ENCODE measurements around the gene COG5.
A peak's percentile ranks its signal among the peaks of the same experiment; 100 is the strongest.

The COG5 gene

GRCh38 chr7:107212725-107213124 is 351.0 kb downstream of the COG5 start:
- peaks cover 13% of the 10 kb centered on the region; the same call in 1 of the 2 replicates for H3K36me3 ChIP-seq (ENCODE audit: insufficient read depth, low read length)
- no peak overlapping the region for H3K4me2 ChIP-seq (ENCODE audit: low read length)
- no peak for TF ChIP-seq EZH2 (IDR thresholded peaks at IDR 0.05; ENCODE audit: borderline replicate concordance, low read length)
- TF ChIP-seq CTCF (IDR thresholded peaks at IDR 0.05; ENCODE audit: low read length): no peak
- peaks cover 6% of the 10 kb centered on the region for H3K9me3 ChIP-seq (ENCODE audit: low read length)
- no peak overlapping the region for H3K9ac ChIP-seq (ENCODE audit: low read length)
- H3K9me2 ChIP-seq (ENCODE audit: low read depth, low read length): no peaks in the 10 kb centered on the region
- no peak overlapping the region for H2AFZ ChIP-seq (ENCODE audit: low read length)
- H3K4me1 ChIP-seq (ENCODE audit: insufficient read depth, low read length, severe bottlenecking): peaks cover 4% of the 10 kb centered on the region
- H3F3A ChIP-seq (ENCODE audit: insufficient read depth, low read length): no peaks in the 10 kb centered on the region
- H4K20me1 ChIP-seq (ENCODE audit: insufficient read depth, low read length): no peaks in the 10 kb centered on the region
- H3K4me3 ChIP-seq (ENCODE audit: low read depth, low read length, poor library complexity, severe bottlenecking): no peak overlapping the region
- H3K79me2 ChIP-seq (ENCODE audit: insufficient read depth, low read length): no peaks in the 10 kb centered on the region
- no peaks in the 10 kb centered on the region for H3K27me3 ChIP-seq (ENCODE audit: insufficient read depth, low read length)
- H3K27ac ChIP-seq (ENCODE audit: low read depth, low read length, poor library complexity, severe bottlenecking): no peak overlapping the region

GRCh38 chr7:107210400-107210799 is 353.3 kb downstream of the COG5 start:
- H3K4me2 ChIP-seq (ENCODE audit: low read length): no peak overlapping the region
- TF ChIP-seq CTCF (IDR thresholded peaks at IDR 0.05; ENCODE audit: low read length): 0 out of 2 replicates have a peak, but pooled peaks have one; percentile 3
- TF ChIP-seq EZH2 (IDR thresholded peaks at IDR 0.05; ENCODE audit: borderline replicate concordance, low read length): no peak
- H3K9me3 ChIP-seq (ENCODE audit: low read length): peaks cover 6% of the 10 kb centered on the region
- no peak overlapping the region for H2AFZ ChIP-seq (ENCODE audit: low read length)
- H3K4me3 ChIP-seq (ENCODE audit: low read depth, low read length, poor library complexity, severe bottlenecking): no peak overlapping the region
- H3K9me2 ChIP-seq (ENCODE audit: low read depth, low read length): no peaks in the 10 kb centered on the region
- H3K79me2 ChIP-seq (ENCODE audit: insufficient read depth, low read length): no peaks in the 10 kb centered on the region
- no peaks in the 10 kb centered on the region for H4K20me1 ChIP-seq (ENCODE audit: insufficient read depth, low read length)
- no peak overlapping the region for H3K9ac ChIP-seq (ENCODE audit: low read length)
- H3K4me1 ChIP-seq (ENCODE audit: insufficient read depth, low read length, severe bottlenecking): peaks cover 4% of the 10 kb centered on the region
- peaks cover 28% of the 10 kb centered on the region; the same call in 1 of the 2 replicates for H3K36me3 ChIP-seq (ENCODE audit: insufficient read depth, low read length)
- H3K27ac ChIP-seq (ENCODE audit: low read depth, low read length, poor library complexity, severe bottlenecking): no peak overlapping the region
- no peaks in the 10 kb centered on the region for H3F3A ChIP-seq (ENCODE audit: insufficient read depth, low read length)
- H3K27me3 ChIP-seq (ENCODE audit: insufficient read depth, low read length): no peaks in the 10 kb centered on the region

GRCh38 chr7:107209565-107209964 is 354.2 kb downstream of the COG5 start:
- H3F3A ChIP-seq (ENCODE audit: insufficient read depth, low read length): no peaks in the 10 kb centered on the region
- no peaks in the 10 kb centered on the region for H3K9me2 ChIP-seq (ENCODE audit: low read depth, low read length)
- no peak overlapping the region for H2AFZ ChIP-seq (ENCODE audit: low read length)
- no peak for TF ChIP-seq CTCF (IDR thresholded peaks at IDR 0.05; ENCODE audit: low read length)
- TF ChIP-seq EZH2 (IDR thresholded peaks at IDR 0.05; ENCODE audit: borderline replicate concordance, low read length): no peak
- no peak overlapping the region for H3K4me3 ChIP-seq (ENCODE audit: low read depth, low read length, poor library complexity, severe bottlenecking)
- H3K79me2 ChIP-seq (ENCODE audit: insufficient read depth, low read length): no peaks in the 10 kb centered on the region
- H3K9ac ChIP-seq (ENCODE audit: low read length): no peak overlapping the region
- no peak overlapping the region for H3K4me2 ChIP-seq (ENCODE audit: low read length)
- H3K9me3 ChIP-seq (ENCODE audit: low read length): peaks cover 6% of the 10 kb centered on the region
- peaks cover 4% of the 10 kb centered on the region for H3K4me1 ChIP-seq (ENCODE audit: insufficient read depth, low read length, severe bottlenecking)
- H3K36me3 ChIP-seq (ENCODE audit: insufficient read depth, low read length): peaks cover 29% of the 10 kb centered on the region; the same call in 1 of the 2 replicates
- H3K27ac ChIP-seq (ENCODE audit: low read depth, low read length, poor library complexity, severe bottlenecking): no peak overlapping the region
- H3K27me3 ChIP-seq (ENCODE audit: insufficient read depth, low read length): no peaks in the 10 kb centered on the region
- no peaks in the 10 kb centered on the region for H4K20me1 ChIP-seq (ENCODE audit: insufficient read depth, low read length)
